GM18868 (cell line): Measurements from ENCODE around the gene RBPJL.

Source experiments
- ATAC-seq: cut with Tn5 transposase; IDR thresholded peaks from one replicate; pipeline ENCODE4 v1.9.1; 2021; ENCODE audit warnings: mild to moderate bottlenecking, moderate library complexity; ENCODE audit not compliant: unreplicated experiment

Gene RBPJL

DNA sequence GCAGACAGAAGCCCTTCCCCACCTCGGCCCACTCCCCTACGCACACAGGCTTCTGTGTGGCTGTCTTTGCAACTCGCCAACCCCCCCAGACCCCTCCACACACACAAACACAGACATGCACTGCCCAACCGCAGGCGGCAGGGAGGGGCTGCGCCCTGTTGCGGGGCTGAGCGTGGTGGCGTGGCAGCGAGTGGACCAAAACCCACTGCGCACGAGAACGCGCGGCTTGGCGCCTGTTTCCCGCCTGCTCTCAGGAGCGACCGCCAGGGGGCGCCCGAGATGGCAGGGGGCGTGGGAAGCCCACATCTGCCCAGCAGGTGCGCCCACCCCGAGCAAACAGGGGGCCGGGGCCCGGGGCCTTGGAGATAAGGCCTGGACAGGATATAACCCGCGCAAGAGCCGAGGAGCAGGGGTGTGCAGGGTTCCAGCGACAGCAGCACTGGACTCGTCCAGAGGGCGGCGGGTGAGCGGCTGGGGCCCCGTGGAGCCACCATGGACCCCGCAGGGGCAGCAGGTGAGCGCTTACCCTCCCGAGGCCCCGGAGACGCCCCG lies at the start of gene RBPJL:
RBPJL (plus strand) TSS at position 410 of the 552 bp plus-strand sequence; CDS start at position 493, 83 bp downstream.
- ATAC-seq: no peak

GRCh38 chr20:45257161-45257560 lies 49.5 kb upstream of the RBPJL start:
- ATAC-seq: no peak

DNA sequence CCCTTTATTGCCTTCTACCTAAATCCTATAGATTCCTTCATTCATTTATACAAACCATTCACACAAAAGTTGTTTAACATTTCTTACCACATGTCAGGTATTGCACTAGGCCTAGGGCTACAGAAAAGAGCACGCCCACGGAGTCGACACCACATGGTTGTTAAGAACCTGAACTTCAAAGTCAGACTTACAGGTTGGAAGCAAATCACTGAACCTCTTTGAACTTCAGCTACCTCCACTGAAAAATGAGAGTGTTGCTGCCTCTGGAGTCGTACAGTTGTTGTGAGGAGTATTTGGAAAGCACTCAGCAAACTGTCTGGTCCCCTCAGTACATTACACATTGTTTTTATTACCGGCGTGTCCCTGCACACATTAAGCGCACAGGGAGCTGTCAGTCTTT lies 48.9 kb upstream of the RBPJL start:
- ATAC-seq: no peak

DNA sequence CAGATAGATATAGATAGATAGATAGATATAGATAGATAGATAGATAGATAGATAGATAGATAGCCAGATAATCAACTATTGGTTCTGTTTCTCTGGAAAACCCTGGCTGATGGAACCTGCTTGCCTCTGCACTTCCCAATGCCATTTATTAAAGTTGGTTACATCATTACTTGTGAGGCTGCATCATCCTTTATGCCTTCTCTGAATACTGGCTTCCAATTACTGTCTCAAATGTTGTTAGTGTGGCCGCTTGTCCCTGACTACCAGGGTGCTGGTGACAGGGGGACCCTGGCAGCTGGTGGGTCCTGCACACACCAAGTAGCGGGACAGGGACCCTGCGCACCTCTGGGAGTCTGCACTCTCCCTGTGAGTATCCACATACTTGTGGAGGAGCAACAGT lies 48.4 kb upstream of the RBPJL start:
- ATAC-seq: no peak

DNA sequence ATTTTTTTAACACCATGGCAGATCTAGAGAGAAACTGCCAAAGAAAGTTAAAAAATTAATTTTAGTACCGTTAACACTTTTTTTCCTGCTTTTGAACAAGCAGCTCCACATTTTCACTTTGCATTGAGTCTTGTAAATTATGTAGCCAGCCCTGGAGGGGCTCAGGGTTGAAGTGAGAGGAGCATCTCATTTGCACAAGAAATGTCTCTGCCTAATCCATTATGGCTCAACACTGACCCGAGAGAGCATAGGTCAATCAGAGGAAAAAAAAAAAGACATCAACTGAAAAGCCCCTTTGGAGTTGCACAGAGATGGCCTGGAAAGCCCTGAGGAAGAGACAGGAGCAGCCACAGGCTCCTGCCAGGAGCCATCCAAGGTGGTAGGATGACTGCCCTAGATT lies 48.0 kb upstream of the RBPJL start:
- ATAC-seq: no peak

GRCh38 chr20:45263556-45264266 lies 42.9 kb upstream of the RBPJL start:
- no peak for ATAC-seq

DNA sequence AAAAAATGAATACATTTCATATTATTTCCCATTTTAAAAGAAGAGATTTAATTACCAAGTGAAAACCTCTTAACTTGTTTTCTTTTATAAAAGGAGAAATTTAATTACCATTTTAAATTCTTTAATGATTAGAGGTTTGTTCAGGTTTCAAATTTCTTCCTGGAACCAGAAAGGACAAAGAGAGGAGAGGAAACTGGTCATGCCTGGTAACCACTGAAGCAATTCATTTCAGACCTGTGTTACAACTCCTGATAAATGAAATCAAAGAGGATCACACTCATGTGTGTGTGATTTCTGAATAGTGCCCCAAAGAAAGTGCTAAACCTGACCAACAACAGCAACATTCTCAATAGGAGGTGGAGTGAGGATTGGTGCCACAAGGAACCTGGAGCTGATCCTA lies 39.7 kb upstream of the RBPJL start:
- ATAC-seq: no peak

DNA sequence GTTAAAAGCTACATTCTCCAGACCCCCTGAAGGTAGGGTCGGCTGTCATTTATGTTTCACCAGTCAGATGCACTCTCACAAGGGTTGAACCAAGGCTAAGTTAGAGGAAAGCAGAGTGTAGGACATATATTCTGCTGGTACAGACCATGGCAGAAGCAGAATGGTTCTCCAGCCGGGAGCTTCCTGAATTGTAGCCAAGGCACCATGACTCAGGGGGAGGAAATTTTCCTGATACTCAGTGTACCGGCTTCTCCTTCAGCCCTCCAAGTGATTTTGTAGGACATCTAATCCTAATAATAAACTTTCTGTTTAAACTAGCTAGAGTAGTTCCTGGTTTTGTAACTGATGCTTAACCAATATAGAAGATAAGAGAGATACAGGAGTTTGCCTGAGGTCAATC lies 38.1 kb upstream of the RBPJL start:
- ATAC-seq: no peak

GRCh38 chr20:45269056-45269455 lies 37.6 kb upstream of the RBPJL start:
- no peak for ATAC-seq

- no peak for ATAC-seq
These were observed 36.8 kb upstream of the RBPJL start for GRCh38 chr20:45269754-45270270.

DNA sequence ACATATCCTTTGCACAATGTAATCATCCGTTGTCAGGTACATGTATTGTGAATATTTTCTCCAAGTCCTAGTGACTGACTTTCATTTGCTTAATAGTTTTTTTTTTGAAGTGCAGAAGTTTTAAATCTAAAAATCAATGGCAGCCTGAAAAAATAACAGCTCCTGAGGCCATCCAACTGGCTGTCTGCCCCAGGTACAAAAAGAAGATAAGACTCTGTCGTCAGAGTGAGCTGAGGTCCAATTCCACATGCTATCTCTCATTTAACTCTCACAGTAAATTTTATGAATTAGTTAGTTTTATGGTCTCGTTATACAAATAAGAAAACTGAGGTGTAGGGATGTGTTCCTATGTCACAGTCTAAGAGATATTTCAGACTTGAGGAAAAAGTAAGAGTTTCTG lies 31.3 kb upstream of the RBPJL start:
- ATAC-seq: no peak

DNA sequence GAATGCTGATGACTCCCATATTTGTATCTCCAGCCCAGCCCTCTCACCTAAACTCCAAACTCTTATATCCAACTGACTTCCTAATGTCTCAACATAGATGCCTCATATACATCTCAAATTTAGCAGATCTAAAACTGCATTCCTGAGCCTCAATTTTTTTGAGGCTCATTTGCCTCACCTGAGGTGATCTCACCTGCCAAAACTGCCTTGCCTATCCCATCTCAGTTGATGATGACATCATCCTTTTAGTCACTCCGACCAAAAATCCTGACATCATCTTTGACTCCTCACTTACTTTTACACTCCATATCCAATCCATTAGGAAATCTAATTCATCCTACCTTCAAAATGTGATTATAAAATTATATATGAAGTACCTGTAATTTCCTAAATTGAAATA lies 26.6 kb upstream of the RBPJL start:
- no peak for ATAC-seq

DNA sequence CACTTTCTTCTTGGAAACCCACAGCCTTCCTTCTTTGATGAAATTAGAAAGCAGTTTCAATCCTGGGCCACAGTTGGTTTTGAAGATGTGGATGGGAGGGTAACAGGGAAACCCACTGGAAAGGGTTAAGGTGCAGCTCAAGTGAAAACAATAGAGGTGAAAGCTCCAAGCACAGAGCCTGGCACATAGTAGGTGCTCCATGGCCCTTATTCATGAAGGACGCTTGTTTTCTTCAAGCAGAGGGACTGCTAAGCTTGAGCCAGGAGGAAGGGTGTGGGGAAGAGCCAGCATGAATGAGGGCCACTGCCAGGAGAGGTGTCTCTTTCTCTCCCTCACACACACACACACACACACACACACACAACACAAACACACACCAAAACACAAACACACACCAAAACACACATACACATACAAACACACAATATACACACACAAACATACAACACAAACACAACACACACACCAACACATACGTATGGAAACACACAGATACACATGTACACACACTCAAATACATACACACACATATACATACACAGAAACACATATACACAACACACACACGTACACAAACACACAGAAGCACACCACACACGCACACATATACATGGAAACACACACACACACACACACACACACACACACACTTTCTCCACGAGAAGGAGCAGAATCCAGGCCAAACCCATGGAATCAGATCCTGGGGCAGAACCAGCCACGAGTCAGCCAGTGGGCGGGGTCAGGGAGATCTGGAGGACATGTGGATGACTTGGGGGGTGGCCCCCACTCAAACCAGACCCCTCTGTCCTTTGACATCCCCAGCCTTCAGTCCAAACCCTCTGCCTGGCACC lies 23.7 kb upstream of the RBPJL start:
- ATAC-seq: no peak

DNA sequence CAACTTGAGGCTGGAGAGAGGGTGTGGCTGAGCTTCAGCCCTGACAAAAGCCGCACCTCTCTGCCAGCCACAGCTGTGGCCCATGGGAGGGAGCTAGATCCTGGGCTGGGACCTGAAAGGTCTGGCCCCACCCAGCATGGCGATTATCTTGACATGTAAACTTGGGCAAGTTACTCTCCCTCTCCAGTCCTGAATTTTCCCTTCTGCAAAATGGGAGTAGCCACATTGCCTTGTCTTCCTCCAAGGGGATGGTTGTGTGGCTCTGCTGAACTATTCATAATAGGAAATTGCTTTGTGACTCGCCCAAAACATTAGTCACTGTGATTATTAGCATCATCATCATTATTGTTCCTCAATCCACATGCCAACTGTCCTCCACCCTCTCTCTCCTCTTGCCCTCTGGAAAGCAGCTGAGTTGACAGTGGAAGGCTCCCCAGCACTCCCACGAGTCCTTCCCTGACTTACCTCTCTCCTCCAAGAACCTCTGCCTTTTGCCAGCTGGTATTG lies 23.0 kb upstream of the RBPJL start:
- ATAC-seq: no peak

- no peak for ATAC-seq
These were observed 18.3 kb upstream of the RBPJL start for GRCh38 chr20:45288376-45288775.

- no peak for ATAC-seq
These were observed 17.8 kb upstream of the RBPJL start for GRCh38 chr20:45288860-45289259.

DNA sequence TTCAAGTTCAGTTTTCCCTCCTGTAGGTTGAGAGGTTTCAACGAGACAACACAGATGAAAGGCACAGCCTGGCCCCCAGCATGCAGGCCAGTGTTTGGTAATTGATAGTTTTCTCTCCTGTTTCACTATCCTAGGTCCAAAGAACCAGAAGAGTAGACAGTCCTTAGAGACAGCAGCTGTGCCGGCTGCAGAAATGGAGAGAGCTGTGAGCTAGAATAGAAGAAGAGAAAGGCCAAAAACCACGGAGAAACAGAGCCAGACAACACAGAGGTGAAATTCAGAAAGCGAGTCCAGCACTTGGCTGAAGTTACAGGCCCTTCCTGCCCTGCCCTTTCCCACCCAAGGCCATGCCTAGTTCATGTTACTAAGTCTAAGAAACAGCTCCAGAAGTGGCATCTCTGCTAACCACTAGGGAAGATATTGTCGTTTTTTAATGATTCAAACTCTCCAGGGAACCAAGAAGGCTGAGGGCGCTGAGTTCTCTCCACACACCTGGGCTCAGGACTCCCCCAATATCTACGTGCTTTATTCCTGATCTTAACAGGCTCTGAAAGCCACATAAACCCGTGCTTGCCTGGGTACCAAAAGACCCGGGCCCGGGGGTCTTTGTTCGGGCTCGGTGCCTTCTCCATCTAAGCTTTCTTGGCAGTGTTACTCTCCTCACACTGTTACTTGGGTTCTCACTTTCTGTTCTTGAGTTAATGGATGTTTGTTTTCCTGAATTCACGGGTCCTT lies 16.5 kb upstream of the RBPJL start:
- no peak for ATAC-seq

- no peak for ATAC-seq
These were observed 15.8 kb upstream of the RBPJL start for GRCh38 chr20:45290677-45291355.

- no peak for ATAC-seq
These were observed 15.1 kb upstream of the RBPJL start for GRCh38 chr20:45291526-45291925.

DNA sequence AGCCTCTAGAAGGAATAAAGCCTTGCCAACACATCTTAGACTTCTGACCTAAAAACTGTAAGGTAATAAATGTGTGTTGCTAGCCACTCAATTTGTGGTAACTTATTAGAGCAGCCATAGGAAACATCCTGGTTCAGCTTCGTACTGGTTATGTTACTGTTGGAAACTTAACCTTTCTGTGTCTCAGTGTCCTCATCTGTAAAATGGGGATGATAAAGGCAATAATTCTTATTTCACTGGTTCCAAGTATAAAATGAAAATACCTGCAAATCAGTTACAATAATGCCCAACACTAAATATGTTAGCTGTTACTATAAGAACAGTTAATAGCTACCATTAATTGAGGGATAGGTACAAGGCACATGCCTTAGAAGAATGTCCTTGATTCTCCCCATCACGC lies 14.3 kb upstream of the RBPJL start:
- ATAC-seq: no peak
